HepG2 (cell line): ENCODE results near the gene NFS1. TPM values are rescaled to one million over a fixed set of nuclear protein-coding genes. Genes with fewer than 3 reads are reported as not detected.

Source experiments
- ATAC-seq: fragments of 200-7000 bp; cut with Tn5 transposase; 3 replicates; pipeline ENCODE4 v1.9.1; 2020; ENCODE audit warnings: mild to moderate bottlenecking, moderate library complexity
- BruUV-seq: library from RNA; stranded (reverse); fragments of 400-500 nt; replicated peaks from 2 replicates; lab custom pipeline; 2021; lab: Mats Ljungman, UMichigan
- CTCF ChIA-PET: fragments of 300-600 bp; formaldehyde crosslinking; extraction: SDS; loops from one replicate; lab custom pipeline; 2021; ENCODE audit warnings: low total read pairs, inconsistent platforms, low intra/inter-chr PET ratio; lab: Yijun Ruan, JAX
- POLR2A ChIA-PET: fragments of 350-600 bp; sonication (Branson Sonifier 250); formaldehyde crosslinking; loops from one replicate; lab custom pipeline; 2020; ENCODE audit warnings: antibody characterized with exemption, inconsistent platforms; lab: Yijun Ruan, JAX
- DNase-seq: peaks from one replicate; pipeline ENCODE4 v3.0.0-alpha.2; 2015; ENCODE audit warnings: low spot score
- FAIRE-seq: peaks from 3 replicates; lab custom pipeline; 2011; peaks lifted over from hg19 to GRCh38; lab: Jason Lieb, UNC
- H2AFZ ChIP-seq: one replicate; pipeline ENCODE4 v1.6.1; 2011; ENCODE audit warnings: low read length, inconsistent platforms
- H3K27ac ChIP-seq: fragments of 300-600 bp; 3 replicates; pipeline ENCODE4 v1.8.0; 2011; ENCODE audit warnings: mixed run types, mild to moderate bottlenecking, mixed read lengths, low read length, inconsistent platforms; ENCODE audit not compliant: insufficient read depth; ENCODE audit errors: extremely low read length
- H3K27me3 ChIP-seq, 2 experiments: fragments of 200-600 bp in 1 of 2; 2 replicates in 1 of 2; 3 replicates in 1 of 2; pipeline versions ENCODE4 v1.6.0 to v1.8.0; 2011; ENCODE audit warnings: low read length in 2 of 2, mild to moderate bottlenecking in 2 of 2, moderate library complexity in 2 of 2, inconsistent platforms in 1 of 2; ENCODE audit not compliant: insufficient read depth in 2 of 2, control insufficient read depth in 1 of 2
- H3K36me3 ChIP-seq, 2 experiments: fragments of 200-600 bp in 1 of 2; replicated peaks in 1 of 2; 2 replicates in 1 of 2; 3 replicates in 1 of 2; pipeline versions ENCODE4 v1.5.1 to v1.8.0; 2011; ENCODE audit warnings: low read length in 2 of 2, inconsistent platforms in 1 of 2; ENCODE audit not compliant: insufficient read depth in 2 of 2, control insufficient read depth in 1 of 2
- H3K4me1 ChIP-seq: 2 replicates; pipeline ENCODE4 v1.5.1; 2012; ENCODE audit warnings: low read length, inconsistent platforms; ENCODE audit not compliant: insufficient read depth
- H3K4me2 ChIP-seq: 2 replicates; pipeline ENCODE4 v1.6.0; 2011; ENCODE audit warnings: low read depth, low read length, inconsistent platforms
- H3K4me3 ChIP-seq, 3 experiments: fragments of 200-600 bp in 1 of 3; sonication (generic), shearing (Covaris generic) in 1 of 3; replicated peaks in 1 of 3; 2 replicates each; pipeline ENCODE4 v1.5.1; 2011 to 2016; ENCODE audit warnings: low read length in 3 of 3, inconsistent platforms in 2 of 3, low read depth in 2 of 3, mild to moderate bottlenecking in 2 of 3, control low read depth in 1 of 3, mixed read lengths in 1 of 3; ENCODE audit not compliant: insufficient read depth in 1 of 3
- H3K79me2 ChIP-seq: one replicate; pipeline ENCODE4 v1.6.1; 2011; ENCODE audit warnings: low read length, inconsistent platforms; ENCODE audit not compliant: insufficient read depth
- H3K9ac ChIP-seq: 2 replicates; pipeline ENCODE4 v1.6.0; 2011; ENCODE audit warnings: mild to moderate bottlenecking, low read depth, low read length, inconsistent platforms; ENCODE audit not compliant: insufficient read depth
- H3K9me3 ChIP-seq: 2 replicates; pipeline ENCODE4 v1.5.1; 2012; ENCODE audit warnings: mild to moderate bottlenecking, low read length
- H4K20me1 ChIP-seq: 2 replicates; pipeline ENCODE4 v1.6.0; 2011; ENCODE audit warnings: inconsistent platforms, mild to moderate bottlenecking, low read length, moderate library complexity; ENCODE audit not compliant: insufficient read depth
- CEBPB ChIP-seq: IDR thresholded peaks from 2 replicates; pipeline ENCODE4 v1.6.1; 2011; ENCODE audit warnings: low read depth, low read length, improper control_type of control experiment, borderline replicate concordance
- HOXD1 ChIP-seq: sonication (generic); formaldehyde crosslinking; IDR thresholded peaks from 2 replicates; pipeline ENCODE4 v1.5.0; 2020; ENCODE audit warnings: missing genetic modification reagents
- KDM5A ChIP-seq: fragments of 200-600 bp; sonication (generic); IDR thresholded peaks from 2 replicates; pipeline ENCODE4 v1.7.0; 2018; ENCODE audit warnings: antibody characterized with exemption, mild to moderate bottlenecking, low read length, borderline replicate concordance
- PAX8 ChIP-seq: sonication (generic); formaldehyde crosslinking; IDR thresholded peaks from 2 replicates; pipeline ENCODE4 v1.8.0; 2022; ENCODE audit warnings: mild to moderate bottlenecking, missing genetic modification reagents, borderline replicate concordance
- POLR2G ChIP-seq: fragments of 200-400 bp; formaldehyde crosslinking; IDR thresholded peaks from 2 replicates; pipeline ENCODE4 v1.6.1; 2018; ENCODE audit warnings: mild to moderate bottlenecking, low read depth, low read length, moderate library complexity
- RBM22 ChIP-seq: fragments of 200-400 bp; formaldehyde crosslinking; optimal IDR thresholded peaks from 2 replicates; pipeline ENCODE3; 2017; ENCODE audit warnings: mild to moderate bottlenecking, low read length, moderate library complexity
- REPIN1 ChIP-seq: sonication (generic); formaldehyde crosslinking; IDR thresholded peaks from 2 replicates; pipeline ENCODE4 v1.8.0; 2022; ENCODE audit warnings: missing genetic modification reagents, low read depth, mild to moderate bottlenecking, borderline replicate concordance
- RXRA ChIP-seq: sonication (generic); formaldehyde crosslinking; IDR thresholded peaks from 2 replicates; pipeline ENCODE4 v1.5.1; 2020; ENCODE audit warnings: missing genetic modification reagents
- RXRB ChIP-seq: IDR thresholded peaks from 2 replicates; pipeline ENCODE4 v1.6.1; 2016; ENCODE audit warnings: borderline replicate concordance, missing genetic modification reagents, missing compliant biosample characterization
- SP2 ChIP-seq: sonication (generic); formaldehyde crosslinking; IDR thresholded peaks from 2 replicates; pipeline ENCODE4 v1.5.1; 2020; ENCODE audit warnings: mild to moderate bottlenecking, missing genetic modification reagents
- ZMAT5 ChIP-seq: sonication (generic); formaldehyde crosslinking; IDR thresholded peaks from 2 replicates; pipeline ENCODE4 v1.5.0; 2020; ENCODE audit warnings: mild to moderate bottlenecking, low read depth, missing genetic modification reagents, borderline replicate concordance
- ZNF205 ChIP-seq: IDR thresholded peaks from 2 replicates; pipeline ENCODE4 v1.6.1; 2018; ENCODE audit warnings: missing biosample characterization, missing genetic modification reagents
- ZNF891 ChIP-seq: sonication (generic); formaldehyde crosslinking; IDR thresholded peaks from 2 replicates; pipeline ENCODE4 v1.5.0; 2020; ENCODE audit warnings: mild to moderate bottlenecking, missing genetic modification reagents
- ZSCAN29 ChIP-seq: sonication (generic); formaldehyde crosslinking; conservative IDR thresholded peaks from 2 replicates; pipeline ENCODE4 v1.4.0; 2020; ENCODE audit warnings: mild to moderate bottlenecking, missing genetic modification reagents
- ZSCAN31 ChIP-seq: sonication (generic); formaldehyde crosslinking; IDR thresholded peaks from 2 replicates; pipeline ENCODE4 v1.5.0; 2020; ENCODE audit warnings: low read depth, mild to moderate bottlenecking, missing genetic modification reagents
- WGBS: methylation state at CpG from one replicate; pipeline ENCODE4 v1.1.6; 2017; ENCODE audit warnings: low lambda C conversion rate; 5-methylcytosine and 5-hydroxymethylcytosine counted together
- in situ Hi-C: cut with HindIII; loops from 2 replicates; pipeline ENCODE4 v1.10.0; 2017; ENCODE audit warnings: low pct_unique_long_range_greater_than_20kb; ENCODE audit not compliant: extremely low pct_ligation_motif_present
- intact Hi-C: fragments of 100-400 bp; cut with micrococcal nuclease; formaldehyde crosslinking; loops from one replicate; pipeline ENCODE4 v1.10.0; 2022; ENCODE audit not compliant: unreplicated experiment
- polyA plus RNA-seq, 8 experiments: library from polyadenylated mRNA; depleted of rRNA in 3 of 8; stranded (reverse) in 7 of 8; unstranded in 1 of 8; fragments of >200 nt; fragmentation: Illumina TruSeq in 4 of 8; extraction: Trizol in 4 of 8; gene quantifications; 2 replicates each; pipeline versions ENCODE4 v1.2.1 to v1.2.3, GENCODE V29; 2011 to 2016; ENCODE audit warnings: low read depth in 4 of 8, missing spikeins in 1 of 8, mixed read lengths in 1 of 8; ENCODE audit not compliant: insufficient read depth in 1 of 8
- total RNA-seq, 5 experiments: library from RNA; depleted of rRNA; stranded (reverse); fragments of >200 nt; fragmentation: Illumina TruSeq; extraction: Trizol; gene quantifications; 2 replicates each; pipeline ENCODE4 v1.2.3, GENCODE V29; 2016; ENCODE audit warnings: low read depth in 1 of 5
- TF ChIP-seq, protein P1 (sequence below): sonication (generic); formaldehyde crosslinking; IDR thresholded peaks from 2 replicates; pipeline ENCODE4 v1.4.0; 2020; ENCODE audit warnings: missing genetic modification reagents, mild to moderate bottlenecking, borderline replicate concordance

The NFS1 gene
- total and polyA plus RNA-seq, 2 of the 13 experiments (the other 11 are each of a cell fraction or from before 2014, with no cell fraction given): 65.9 to 88.1 TPM

- TF ChIP-seq PAX8 (CRISPR knock-in tag): no peak
- peak; percentile 53 for TF ChIP-seq RBM22
- no peak for TF ChIP-seq RXRB (CRISPR knock-in tag)
Observed at GRCh38 chr20:35630636-35631035, 68.5 kb downstream of the NFS1 start (continued).

DNA sequence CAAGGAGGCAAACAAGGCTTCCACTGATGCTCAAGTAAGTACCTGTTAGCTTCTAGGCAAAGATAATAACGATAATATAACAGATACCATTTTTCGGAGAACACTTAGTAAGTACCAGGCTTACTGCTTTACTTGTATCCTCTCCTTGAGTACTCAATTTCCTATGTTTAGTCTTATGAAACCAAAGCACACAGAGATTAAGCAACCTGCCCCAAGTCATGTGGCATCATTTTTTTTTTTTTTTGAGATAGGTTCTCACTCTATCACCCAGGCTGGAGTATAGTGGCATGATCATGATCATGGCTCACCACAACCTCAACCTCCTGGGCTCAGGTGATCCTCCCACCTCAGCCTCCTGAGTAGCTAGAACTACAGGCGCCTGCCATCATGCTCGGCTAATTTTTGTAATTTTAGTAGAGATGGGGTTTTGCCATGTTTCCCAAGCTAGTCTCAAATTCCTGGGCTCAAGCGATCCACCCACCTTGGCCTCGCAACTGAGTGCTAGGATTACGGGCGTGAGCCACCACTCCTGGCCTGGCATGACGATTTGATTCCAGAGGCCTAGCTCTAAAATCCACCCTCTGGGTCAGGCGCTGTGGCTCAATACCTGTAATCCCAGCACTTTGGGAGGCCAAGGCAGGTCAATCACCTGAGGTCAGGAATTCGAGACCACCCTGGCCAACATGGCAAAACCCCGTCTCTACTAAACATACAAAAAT, 69.6 kb downstream of the NFS1 start:
- H3K27me3 ChIP-seq: no peaks in the 10 kb centered on the region
- no peak for DNase-seq
- intact Hi-C loops (no loop called here), in situ Hi-C loops (no loop called here)
- no peak overlapping the region for H2AFZ ChIP-seq
- BruUV-seq: no TSS peak
- CTCF ChIA-PET: no interaction called here
- peaks cover 14% of the 10 kb centered on the region for H3K4me1 ChIP-seq
- H3K4me2 ChIP-seq: no peak overlapping the region
- TF ChIP-seq RXRA (CRISPR knock-in tag) (peak; percentile 16; the same call in 1 of the 2 replicates), POLR2G (0 out of 2 replicates have a peak, but pooled peaks have one; percentile 29), ZSCAN31 (no peak), ZNF205 (CRISPR knock-in tag) (no peak), CEBPB (peak; percentile 64; the same call in 1 of the 2 replicates), ZMAT5 (CRISPR knock-in tag) (no peak), KDM5A (no peak), SP2 (no peak), HOXD1 (0 out of 2 replicates have a peak, but pooled peaks have one; percentile 36), ZSCAN29 (CRISPR knock-in tag) (no peak), ZNF891 (CRISPR knock-in tag) (peak; percentile 49; the same call in 1 of the 2 replicates), REPIN1 (CRISPR knock-in tag) (0 out of 2 replicates have a peak, but pooled peaks have one; percentile 2)
- TF ChIP-seq, protein P1, sequence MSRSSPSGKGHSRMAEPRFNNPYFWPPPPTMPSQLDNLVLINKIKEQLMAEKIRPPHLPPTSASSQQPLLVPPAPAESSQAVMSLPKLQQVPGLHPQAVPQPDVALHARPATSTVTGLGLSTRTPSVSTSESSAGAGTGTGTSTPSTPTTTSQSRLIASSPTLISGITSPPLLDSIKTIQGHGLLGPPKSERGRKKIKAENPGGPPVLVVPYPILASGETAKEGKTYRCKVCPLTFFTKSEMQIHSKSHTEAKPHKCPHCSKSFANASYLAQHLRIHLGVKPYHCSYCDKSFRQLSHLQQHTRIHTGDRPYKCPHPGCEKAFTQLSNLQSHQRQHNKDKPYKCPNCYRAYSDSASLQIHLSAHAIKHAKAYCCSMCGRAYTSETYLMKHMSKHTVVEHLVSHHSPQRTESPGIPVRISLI: peak; percentile 62; the same call in 1 of the 2 replicates
- H3K36me3 ChIP-seq: peaks cover 57 to 73% of the 10 kb centered on the region in 2 experiments
- H4K20me1 ChIP-seq: peaks cover 24% of the 10 kb centered on the region; the same call in 1 of the 2 replicates
- ATAC-seq: no peak
- H3K79me2 ChIP-seq: peaks cover 22% of the 10 kb centered on the region
- no peak overlapping the region for H3K9ac ChIP-seq
- POLR2A ChIA-PET: interaction anchor here (0.6 to 3.9 kb wide), 2 partner anchors 11 to 64 kb away, joined by 5 to 24 read pairs; no protein-coding TSS in a partner anchor
- FAIRE-seq: no peak
- 99% methylated on average over 12 of the region's 12 CpGs for WGBS
- H3K4me3 ChIP-seq: no peak overlapping the region
- H3K27ac ChIP-seq: no peak overlapping the region
- H3K9me3 ChIP-seq: no peaks in the 10 kb centered on the region
